HG03571 (cell line): Measurements from ENCODE around the gene EVI5L.
"Not testable (repeated sequence)": the region's sequence is repeated elsewhere in the genome, so short reads cannot be mapped to it uniquely, and the experiment has no call there.

Experiments
- ATAC-seq: cut with Tn5 transposase; IDR thresholded peaks from one replicate; pipeline ENCODE4 v1.9.1; 2021; ENCODE audit not compliant: unreplicated experiment

The EVI5L gene

DNA sequence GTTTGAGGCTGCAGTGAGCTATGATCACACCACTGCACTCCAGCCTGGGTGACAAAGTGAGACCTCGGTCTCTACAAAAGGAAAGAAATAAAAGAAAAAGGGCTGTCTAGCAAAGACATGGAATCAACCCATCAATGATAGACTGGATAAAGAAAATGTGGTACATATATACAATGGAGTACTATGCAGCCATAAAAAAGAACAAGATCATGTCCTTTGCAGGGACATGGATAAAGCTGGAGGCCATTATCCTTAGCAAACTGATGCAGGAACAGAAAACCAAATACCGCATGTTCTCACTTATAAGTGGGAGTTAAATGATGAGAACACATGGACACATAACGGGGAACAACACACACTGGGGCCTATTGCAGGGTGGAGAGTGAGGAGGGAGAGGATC is 14.0 kb upstream of the EVI5L start:
- not testable (repeated sequence) for ATAC-seq

DNA sequence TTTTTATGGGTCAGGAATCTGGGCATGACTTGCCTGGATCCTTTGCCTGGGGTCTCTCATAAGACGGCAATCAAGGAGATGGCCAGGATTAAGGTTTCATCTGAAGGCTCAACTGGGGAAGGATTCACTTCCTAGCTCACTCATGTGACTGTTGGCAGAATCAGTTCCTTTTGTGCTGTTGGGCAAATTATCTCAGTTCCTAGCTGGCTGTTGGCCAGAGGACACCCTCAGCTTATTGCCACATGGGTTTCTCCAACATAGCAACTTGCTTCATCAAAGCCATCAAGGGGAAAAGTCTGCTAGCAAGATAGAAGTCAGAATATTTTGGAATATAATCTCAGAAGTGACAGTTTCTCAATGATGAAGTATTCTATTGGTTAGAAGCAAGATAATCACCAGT is 12.2 kb upstream of the EVI5L start:
- no peak for ATAC-seq

DNA sequence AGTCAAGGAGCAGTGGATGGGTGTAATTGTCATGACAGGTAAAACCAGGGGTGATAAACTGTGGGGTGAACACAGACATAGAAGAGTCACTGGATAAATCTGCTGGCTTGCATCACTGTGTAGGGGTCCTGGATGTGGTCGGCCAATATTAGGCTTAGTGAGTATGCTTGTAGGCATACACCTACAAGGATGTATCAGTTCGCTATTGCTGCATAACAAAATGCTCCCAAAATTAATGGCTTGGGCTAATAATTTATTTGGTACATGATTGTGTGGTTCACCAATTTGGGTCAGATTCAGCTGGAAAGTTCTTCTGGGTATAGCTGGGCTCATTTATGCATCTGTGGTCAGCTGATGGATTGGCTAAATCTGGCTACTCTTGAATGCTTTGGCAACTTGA is 11.2 kb upstream of the EVI5L start:
- no peak for ATAC-seq

DNA sequence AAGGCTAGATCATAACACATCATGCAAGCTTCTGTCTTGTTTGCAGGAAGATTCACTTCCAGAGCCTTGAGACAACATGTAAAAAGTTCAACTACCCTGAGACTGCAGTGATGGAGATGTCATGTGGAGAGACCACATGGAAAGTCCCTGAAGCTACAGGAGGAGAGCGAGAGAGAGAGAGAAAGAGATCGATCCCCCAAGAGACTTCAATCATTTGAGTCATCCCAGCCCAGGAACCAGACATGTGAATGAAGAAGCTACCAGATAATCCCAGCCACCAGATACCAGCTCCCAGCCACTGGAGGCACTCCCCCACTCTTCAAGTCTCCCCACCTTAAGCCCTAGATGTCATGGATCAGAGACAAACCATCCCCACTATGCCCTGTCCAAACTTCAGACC is 10.7 kb upstream of the EVI5L start:
- ATAC-seq, result no peak

DNA sequence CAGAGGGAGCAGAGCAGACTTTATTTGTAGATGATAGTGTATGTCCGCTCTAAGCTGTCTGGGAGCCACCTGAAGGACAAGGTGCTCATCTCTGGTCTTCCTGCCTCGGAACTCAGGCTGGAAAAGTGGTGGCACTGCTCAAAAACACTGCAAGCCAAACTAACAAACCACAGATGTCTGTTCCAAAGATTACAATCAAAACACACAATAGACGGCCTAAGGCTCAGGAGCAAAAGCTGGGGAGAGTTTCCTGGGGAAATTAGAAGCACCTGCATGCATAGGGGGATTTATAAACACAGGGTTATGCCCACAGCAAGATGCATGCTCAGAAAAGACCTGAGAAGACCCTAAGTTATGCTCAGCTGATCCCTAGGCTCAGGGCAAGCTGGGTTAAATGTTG is 9.4 kb upstream of the EVI5L start:
- ATAC-seq, result no peak

DNA sequence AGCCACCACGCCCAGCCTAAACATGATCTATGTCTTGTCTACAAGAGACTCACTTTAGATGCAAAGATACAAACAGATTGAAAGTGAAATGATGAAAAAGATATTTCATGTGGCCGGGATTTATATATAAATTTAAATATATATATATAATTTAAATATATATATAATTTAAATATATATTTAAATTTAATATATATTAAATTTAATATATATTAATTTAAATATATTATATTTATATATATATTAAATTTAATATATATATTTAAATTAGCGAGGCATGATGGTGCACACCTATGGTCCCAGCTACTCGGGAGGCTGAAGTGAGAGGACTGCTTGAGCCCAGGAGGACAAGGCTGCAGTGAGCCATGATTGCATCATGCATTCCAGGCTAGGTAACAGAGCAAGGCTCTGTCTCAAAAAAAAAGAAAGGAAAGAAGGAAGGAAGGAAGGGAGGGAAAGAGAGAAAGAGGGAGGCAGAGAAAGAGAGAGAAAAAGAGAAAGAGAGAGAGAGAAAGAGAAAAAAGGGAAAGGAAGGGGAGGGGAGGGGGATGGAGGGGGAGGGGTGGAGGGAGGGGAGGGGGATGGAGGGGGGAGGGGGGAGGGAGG is 7.0 kb upstream of the EVI5L start:
- ATAC-seq, result no peak

DNA sequence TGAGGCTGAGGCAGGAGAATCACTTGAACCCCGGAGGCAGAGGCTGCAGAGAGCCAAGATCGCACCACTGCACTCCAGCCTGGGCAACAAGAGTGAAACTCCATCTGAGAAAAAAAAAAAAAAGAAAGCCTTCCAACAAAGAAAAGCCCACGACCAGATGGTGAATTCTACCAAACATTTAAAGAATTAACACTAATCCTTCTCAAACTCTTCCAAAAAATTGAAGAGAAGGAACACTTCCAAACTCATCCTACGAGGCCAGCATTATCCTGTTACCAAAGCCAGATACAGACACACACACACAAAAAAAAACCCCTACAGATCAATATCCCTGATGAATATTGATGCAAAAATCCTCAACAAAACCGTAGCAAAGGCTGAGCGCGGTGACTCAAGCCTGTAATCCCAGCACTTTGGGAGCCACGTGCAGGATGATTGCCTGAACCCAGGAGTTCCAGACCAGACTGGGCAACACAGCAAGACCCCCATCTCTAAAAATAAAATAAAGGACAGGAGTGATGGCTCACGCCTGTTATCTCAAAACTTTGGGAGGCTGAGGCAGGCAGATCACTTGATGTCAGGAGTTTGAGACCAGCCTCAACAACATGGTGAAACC is 6.2 kb upstream of the EVI5L start:
- no peak for ATAC-seq

DNA sequence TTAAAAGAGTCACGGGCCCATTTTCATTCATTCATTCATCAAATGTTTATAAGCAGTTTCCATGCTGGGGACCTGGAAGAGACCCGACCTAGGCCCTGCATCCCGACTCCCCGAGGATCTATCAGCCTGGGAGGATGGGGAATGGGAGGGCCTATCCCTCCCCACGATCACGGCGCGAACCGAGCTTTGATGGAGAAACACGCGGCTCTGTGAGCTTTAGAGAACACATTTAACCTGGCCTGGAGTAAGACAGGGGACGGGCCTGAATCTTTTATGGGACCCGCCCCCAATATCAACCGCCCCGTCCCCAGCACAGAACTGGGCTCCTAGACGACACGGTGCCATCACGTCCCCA is 875 bp upstream of the EVI5L start:
- no peak for ATAC-seq

DNA sequence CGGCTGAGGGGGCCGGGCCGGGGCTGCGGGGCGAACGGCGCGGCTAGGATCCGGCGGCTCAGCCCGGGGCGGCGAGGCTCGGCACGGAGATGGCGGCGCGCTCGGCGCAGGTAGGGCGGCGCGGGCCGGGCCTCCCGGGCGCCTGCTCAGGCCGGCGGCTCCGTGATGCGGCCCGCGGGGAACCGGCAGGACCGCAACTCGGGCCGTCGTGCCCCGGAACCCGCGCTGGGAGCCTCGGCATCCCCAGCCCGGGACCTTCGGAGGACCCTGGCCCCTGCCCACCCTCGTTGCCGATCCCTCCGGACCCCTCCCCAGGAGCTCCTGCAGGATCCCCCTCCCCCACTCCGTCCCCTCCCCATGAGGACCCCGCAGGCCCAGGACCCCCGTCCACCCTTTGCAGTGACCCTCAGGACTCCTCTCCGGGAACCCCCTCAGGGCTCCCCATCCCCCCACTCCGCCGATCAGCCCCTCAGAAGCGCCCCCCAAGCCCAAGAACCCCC is 304 bp downstream of the EVI5L start:
- ATAC-seq, result no peak

DNA sequence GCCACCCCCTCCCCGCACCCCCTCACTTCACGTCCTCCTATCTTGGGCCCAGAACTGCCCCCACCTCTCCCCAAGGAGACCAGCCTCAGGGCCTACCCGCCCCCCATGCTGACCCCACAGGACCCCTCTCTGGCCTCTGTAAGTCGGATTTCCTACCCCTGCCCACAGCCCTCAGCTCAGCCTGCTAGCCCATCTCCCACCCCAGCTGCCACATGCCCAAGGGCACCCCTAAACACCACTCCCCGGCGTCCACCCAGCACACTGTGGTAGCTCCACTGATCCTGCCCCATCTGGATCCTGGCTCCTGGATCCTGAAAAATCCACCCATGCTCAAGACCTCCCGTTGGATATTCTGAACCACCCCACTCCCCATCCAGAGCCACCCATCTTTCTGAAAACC is 805 bp downstream of the EVI5L start:
- no peak for ATAC-seq

DNA sequence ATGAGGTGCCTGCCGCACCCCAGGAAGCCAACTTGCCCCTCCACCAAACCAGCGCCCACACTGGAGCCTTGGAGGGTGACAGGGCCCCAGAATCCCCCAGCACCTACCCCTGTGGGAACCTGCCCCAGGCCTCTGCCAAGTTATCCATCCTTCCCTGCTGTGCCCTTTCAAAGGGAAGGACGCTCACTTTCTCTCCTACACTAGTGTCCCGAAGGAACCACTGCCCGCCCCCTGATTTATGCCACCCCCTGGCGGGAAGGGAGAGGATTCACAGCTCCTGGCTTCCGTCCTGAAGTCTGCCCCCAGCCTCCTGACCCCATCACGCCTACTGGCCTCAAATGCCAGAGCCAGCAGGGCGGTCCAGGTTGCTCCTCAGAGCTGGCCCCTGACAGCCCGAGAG is 1.4 kb downstream of the EVI5L start:
- ATAC-seq, result no peak

DNA sequence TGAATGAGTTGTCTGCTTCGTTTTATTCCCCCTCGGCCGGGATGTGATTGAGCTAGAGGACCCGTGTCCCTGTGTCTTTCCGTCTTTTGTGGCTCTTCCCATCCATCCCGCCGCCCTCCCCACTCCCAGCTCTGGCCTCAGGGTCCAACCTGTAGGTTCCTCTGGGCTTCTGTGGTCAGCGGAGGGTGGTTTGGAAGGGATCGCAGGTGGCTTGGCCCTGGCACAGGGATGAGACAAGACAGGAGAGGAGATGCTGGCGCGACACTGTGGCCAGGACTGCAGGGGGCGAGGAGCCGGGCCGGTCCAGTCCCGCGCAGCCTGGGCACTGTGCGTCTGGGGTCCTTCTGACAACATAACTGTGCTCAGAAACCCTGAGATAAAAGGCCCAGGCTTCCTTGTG is 2.0 kb downstream of the EVI5L start:
- no peak for ATAC-seq

DNA sequence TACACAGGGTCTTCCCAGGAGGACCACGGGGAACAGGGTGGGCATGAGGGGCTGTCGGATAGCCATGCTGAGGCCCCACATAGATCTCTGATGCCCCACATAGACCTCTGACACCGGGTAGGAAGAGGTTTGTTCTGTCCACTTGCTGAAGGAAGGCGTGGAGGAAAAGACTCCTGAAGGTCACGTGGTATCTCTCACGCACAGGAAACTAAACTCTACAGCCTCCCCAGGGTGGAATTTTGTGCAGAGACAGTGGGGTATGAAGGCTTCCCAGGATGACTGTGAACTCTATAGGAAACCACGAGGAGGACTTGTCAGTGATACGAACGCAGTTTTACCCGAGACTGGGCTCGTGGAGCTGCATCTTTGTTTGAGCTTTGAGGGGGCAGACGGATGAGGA is 2.8 kb downstream of the EVI5L start:
- ATAC-seq, result no peak

DNA sequence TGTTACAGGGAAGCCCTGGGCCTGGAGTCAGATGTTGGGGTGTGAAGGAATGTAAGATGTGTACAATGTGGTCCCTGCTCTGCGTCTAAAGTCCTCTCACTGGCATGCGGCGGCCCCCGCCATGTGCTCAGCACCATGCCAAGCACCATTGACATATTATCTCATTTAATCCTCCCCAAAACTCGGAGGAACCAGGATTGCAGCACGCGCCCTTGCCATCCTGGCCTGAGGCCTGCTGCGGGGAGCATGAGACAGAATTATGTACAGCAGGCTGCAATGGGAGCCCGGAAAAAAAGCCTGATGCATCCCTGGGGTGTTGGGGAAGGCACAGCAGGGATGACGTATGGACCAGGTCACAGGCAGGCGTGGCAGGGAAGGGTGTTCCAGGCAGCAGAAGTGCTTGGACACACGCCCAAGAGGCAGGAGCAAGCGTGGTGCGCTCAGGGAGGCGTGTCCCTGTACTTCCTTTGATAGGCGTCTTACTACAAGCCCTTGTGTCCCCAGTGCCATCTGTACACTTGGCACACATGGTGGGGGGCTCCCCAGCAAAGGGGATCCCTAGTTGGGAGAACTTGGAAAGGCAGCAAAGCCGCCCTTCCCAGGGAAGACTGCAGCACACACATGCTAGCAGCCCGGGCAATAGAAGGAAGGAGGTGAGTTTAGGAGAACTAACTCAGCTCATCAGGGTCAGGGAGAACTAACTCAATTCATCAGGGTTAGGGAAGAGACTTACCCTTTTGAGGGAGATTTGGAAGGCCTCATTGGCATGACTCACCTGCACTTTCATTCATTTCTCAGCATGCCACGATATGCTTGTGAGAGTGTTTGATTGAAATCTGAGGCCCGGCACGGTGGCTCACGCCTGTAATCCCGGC is 3.4 kb downstream of the EVI5L start:
- no peak for ATAC-seq

DNA sequence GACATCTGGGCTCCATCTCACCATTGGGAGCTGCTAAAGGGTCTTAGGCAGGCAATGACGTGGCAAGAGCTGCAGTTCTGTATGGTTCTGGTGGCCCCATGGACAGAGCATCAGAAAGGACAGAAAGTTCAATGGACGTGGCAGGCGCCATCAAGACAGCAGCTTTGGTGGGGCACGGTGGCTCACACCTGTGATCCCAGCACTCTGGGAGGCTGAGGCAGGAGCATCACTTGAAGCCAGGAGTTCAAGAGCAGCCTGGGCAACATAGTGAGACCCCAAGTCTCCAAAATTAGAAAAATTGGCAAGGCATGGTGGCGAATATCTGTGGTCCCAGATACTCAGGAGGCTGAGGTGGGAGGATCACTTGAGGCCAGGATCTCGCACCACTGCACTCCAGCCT is 9.5 kb downstream of the EVI5L start:
- ATAC-seq, result no peak

DNA sequence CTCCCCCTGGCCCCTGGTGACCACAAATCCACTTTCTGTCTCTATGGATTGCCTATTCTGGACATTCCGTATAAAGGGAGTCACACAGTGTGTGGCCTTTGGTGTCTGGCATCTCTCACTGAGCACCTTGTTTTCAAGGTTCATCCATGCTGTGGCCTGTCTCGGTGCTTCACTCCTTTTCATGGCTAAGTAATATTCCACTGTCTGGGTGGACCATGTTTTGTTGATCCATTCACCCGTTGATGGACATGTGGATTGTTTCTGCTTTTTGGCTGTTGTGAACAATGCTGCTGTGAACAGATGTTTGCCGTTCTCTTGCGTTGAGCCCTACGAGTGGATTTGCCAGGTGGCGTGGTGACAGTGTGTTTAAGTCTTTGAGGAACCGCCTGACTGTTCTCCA is 10.6 kb downstream of the EVI5L start:
- no peak for ATAC-seq

DNA sequence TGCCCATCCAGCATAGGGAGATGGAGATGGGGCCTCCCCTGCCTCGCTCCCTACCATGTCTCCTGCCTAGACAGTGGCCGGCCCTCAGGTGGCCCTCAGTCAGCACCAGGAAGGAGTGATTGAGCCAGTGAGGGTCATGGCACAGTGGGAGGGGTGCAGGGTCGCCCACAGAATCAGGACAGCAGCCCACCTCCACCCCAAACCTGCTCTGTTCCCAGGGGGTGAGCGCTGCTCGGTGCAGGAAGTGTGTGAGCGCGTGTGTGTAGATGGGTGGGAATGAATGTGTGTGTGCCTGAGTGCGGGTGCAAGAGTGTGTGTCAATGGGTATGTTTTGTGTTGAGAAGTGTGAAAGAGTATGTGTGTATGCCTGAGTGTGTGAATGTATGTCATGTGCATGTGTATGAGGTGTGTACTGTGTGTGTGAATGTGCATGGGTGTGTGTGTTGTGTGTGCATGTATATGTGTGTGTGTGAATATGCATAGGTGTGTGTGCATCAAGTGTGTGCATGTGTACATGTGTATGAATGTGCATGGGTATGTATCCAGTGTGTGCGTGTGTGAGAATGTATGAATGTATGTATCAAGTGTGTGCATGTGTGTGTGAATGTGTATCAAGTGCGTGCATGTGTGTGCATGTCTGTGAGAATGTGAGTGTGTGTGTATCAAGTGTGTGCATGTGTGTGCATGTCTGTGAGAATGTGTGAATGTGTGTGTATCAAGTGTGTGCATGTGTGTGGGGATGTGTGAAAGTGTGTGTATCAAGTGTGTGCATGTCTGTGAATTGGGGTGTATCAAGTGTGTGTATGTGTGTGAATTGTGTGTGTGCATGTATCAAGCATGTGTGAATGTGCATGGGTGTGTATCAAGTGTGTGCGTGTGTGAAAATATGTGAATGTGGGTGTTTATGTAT is 12.0 kb downstream of the EVI5L start:
- no peak for ATAC-seq

DNA sequence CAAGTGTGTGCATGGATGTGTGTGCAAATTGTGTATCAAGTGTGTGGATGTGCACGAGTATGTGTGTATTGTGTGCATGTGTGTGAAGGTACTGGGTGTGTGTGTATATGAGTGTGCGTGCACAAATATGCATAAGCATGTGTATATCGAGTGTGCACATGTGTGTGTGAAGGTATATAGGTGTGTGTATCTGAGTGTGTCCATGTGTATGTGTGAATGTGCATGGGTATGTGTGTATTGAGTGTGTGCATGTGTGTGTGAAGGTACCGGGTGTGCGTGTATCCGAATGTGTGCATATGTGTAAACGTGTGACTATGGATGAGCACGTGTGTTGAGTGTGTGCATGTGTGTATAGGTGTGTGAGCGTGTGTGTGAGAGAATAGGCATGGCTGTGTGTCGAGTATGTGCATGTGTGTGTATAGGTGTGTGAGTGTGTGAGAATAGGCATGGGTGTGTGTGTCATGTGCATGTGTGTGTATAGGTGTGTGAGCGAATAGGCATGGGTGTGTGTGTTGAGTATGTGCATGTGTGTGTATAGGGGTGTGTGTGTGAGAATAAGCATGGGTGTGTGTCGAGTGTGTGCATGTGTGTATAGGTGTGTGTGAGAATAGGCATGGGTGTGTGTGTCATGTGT is 12.8 kb downstream of the EVI5L start:
- ATAC-seq, result no peak

DNA sequence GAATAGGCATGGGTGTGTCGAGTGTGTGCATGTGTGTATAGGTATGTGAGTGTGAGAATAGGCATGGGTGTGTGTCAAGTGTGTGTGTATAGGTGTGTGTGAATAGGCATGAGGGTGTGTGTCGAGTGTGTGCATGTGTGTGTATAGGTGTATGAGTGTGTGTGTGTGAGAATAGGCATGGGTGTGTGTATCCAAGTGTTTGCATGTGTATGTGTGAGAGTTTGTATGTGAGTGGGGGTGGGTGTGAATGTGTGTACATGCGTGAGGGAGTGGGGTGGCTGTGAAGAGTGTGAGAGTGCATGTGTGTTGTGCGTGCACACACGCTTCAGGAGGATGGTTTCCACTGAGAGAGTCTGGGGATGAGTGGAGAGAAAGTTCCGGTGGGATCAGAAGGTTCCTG is 13.5 kb downstream of the EVI5L start:
- no peak for ATAC-seq

DNA sequence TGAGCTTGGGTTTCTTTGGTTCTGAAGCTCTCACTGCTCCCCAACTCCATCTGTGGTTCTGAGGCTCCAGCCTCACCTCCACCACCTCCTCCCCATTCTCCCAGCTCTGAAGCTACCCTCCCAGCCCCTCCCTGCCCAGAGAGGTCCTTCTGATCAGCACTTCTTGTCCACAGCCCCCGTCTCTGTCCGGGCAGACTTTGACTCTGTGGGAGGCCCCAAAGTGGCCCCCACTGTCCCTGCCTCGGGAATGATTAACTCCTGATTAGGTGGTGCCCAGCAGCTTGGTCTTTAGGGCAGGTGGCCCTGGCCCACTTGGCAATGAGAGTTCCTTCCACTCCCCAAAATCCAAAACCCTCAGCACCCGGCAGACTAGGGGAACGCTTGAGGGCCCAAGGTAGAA is 14.4 kb downstream of the EVI5L start:
- ATAC-seq, result no peak

DNA sequence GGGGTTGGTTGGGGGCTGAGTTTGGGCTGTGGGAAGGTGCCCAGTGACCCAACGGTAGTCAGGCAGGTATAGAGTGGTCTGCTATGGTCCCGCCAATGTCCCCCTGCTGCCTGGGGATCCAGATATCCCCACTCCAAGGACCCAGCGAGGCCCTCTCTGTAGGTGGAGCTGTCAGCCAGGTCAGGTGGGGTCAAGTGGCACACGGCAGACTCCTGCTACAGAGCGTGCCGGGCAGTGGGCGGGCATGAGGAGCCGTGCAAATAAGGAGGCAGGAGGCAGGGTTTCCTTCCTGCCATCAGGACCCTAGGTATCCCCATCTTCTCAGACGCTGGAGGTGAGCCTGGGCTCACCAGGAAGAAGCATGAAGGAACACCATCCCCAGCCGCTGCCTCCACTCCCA is 14.9 kb downstream of the EVI5L start:
- ATAC-seq, result no peak
